HL-60 (cell line): ENCODE results near the gene CCDC40.

ENCODE experiments used
- DNase-seq, 2 experiments: peaks; one replicate each; pipeline ENCODE4 v3.0.0-alpha.2; 2010 to 2020; ENCODE audit warnings: low read depth in 1 of 2, low spot score in 1 of 2
- H3K27ac ChIP-seq: fragments of 250-450 bp; sonication (Bioruptor Pico); replicated peaks from 2 replicates; pipeline ENCODE4 v1.5.1; 2020; ENCODE audit warnings: mild to moderate bottlenecking, moderate library complexity
- H3K27me3 ChIP-seq: fragments of 250-450 bp; sonication (Bioruptor Pico); 2 replicates; pipeline ENCODE4 v1.5.1; 2021; ENCODE audit warnings: mild to moderate bottlenecking, moderate library complexity; ENCODE audit not compliant: insufficient read depth, poor library complexity, severe bottlenecking
- H3K4me3 ChIP-seq: replicated peaks from 2 replicates; pipeline ENCODE4 v1.5.1; 2011; ENCODE audit warnings: mild to moderate bottlenecking, control low read depth, low read length; ENCODE audit not compliant: insufficient read depth
- CTCF ChIP-seq: IDR thresholded peaks from one replicate; pipeline ENCODE4 v1.5.1; 2011; ENCODE audit warnings: low read length, control low read depth, inconsistent platforms; ENCODE audit not compliant: insufficient read depth
- GABPA ChIP-seq: IDR thresholded peaks from 2 replicates; pipeline ENCODE4 v1.6.1; 2012; ENCODE audit warnings: low read depth
- POLR2AphosphoS5 ChIP-seq: IDR thresholded peaks from 2 replicates; pipeline ENCODE4 v1.6.1; 2012; ENCODE audit warnings: low read depth
- SPI1 ChIP-seq: IDR thresholded peaks from 2 replicates; pipeline ENCODE4 v1.6.1; 2012; ENCODE audit warnings: low read depth, mild to moderate bottlenecking, borderline replicate concordance
- TF ChIP-seq, protein P1 (sequence below): IDR thresholded peaks from 2 replicates; pipeline ENCODE4 v1.6.1; 2012; ENCODE audit warnings: low read depth; ENCODE audit not compliant: insufficient replicate concordance

Gene CCDC40

DNA sequence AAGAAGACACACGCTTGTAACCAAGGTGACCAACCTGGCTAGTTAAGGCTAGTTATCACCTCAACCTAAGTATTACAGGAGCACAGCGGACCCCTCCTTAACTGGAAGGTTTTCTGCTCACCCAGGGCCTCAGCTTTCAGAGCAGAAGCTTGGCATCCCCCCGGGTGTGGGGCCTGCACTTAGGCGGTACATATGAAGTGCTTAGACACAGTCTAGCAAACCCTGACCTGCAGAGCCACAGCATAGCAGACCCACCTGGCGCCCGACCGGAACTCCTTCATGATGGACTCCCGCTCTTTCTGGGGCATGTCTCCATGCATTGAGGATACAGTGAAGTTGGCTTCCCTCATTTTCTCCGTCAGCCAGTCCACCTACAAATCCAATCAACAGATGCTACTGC, 100.7 kb downstream of the CCDC40 start:
- no peak for DNase-seq
- Histone ChIP-seq H3K27me3 (no peaks in the 10 kb centered on the region), H3K27ac (no peak overlapping the region), H3K4me3 (no peak overlapping the region)
- TF ChIP-seq GABPA (no peak), CTCF (no peak), POLR2AphosphoS5 (no peak), SPI1 (no peak)
- TF ChIP-seq, protein P1, sequence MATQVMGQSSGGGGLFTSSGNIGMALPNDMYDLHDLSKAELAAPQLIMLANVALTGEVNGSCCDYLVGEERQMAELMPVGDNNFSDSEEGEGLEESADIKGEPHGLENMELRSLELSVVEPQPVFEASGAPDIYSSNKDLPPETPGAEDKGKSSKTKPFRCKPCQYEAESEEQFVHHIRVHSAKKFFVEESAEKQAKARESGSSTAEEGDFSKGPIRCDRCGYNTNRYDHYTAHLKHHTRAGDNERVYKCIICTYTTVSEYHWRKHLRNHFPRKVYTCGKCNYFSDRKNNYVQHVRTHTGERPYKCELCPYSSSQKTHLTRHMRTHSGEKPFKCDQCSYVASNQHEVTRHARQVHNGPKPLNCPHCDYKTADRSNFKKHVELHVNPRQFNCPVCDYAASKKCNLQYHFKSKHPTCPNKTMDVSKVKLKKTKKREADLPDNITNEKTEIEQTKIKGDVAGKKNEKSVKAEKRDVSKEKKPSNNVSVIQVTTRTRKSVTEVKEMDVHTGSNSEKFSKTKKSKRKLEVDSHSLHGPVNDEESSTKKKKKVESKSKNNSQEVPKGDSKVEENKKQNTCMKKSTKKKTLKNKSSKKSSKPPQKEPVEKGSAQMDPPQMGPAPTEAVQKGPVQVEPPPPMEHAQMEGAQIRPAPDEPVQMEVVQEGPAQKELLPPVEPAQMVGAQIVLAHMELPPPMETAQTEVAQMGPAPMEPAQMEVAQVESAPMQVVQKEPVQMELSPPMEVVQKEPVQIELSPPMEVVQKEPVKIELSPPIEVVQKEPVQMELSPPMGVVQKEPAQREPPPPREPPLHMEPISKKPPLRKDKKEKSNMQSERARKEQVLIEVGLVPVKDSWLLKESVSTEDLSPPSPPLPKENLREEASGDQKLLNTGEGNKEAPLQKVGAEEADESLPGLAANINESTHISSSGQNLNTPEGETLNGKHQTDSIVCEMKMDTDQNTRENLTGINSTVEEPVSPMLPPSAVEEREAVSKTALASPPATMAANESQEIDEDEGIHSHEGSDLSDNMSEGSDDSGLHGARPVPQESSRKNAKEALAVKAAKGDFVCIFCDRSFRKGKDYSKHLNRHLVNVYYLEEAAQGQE, result no peak

DNA sequence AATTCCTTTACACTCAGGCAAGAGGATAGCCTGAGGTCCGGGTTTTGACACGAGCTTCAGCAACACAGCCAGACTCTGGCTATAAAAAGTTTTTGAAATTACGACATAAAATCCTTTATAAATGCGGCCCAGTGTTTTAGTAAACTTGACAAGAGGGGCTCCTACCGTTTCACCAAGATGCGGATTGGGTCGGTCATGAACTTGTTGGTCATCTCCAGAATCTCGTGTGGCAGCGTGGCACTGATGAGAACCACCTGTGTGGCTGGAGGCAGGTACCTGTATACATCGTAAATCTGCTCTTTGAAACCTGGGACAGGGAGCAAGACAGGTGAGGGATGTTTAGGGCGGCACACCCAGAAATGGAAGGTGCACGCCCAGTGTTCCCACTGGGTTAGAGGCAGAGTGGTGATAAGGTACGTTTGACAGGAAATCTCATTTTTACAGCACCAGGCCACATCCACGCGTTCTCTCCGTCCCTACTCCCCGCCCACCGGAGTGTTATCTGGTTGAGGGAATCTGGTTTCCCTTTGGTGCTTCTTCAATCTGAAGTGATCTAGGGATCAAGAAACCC, 102.5 kb downstream of the CCDC40 start:
- no peaks in the 10 kb centered on the region for H3K27me3 ChIP-seq
- no peak overlapping the region for H3K27ac ChIP-seq
- no peak for DNase-seq
- TF ChIP-seq SPI1 (no peak), POLR2AphosphoS5 (no peak), GABPA (no peak), CTCF (no peak)
- TF ChIP-seq, protein P1, result no peak
- no peak overlapping the region for H3K4me3 ChIP-seq

DNA sequence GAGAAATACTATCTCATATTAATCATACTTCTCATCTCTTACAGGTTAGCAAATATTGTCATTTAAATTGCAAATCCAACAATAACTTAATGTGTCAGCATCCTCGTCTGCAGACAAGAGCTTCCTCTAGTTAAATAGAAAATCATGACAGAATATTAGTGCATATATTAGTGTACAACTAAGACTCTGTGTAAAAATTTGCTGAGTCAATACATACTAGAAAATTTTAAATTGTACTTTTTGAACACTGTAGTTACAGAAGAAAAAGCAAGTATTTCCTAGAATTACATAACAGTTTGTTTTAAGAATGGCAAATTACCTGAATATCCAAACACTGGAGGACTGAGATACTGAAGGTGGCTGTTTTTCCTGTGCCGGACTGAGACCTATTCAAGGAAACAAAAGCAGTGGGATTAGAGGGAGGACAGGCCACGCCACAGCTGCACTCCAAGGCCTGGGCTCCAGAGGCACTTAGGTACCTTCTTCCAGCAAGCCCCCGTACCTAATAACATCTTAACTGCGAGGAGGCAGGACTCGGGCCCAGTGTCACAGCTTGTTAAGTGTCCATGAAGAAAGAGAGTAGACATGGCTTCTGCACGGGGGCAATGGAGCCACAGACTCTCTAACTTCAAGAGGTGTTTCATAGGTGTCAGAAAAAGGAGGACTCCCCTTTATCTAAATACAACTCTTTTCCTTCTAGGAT, 105.2 kb downstream of the CCDC40 start:
- Histone ChIP-seq H3K27ac (no peak overlapping the region), H3K27me3 (no peaks in the 10 kb centered on the region), H3K4me3 (no peak overlapping the region)
- DNase-seq, result no peak
- TF ChIP-seq, protein P1, result no peak
- no peak for TF ChIP-seq SPI1
- TF ChIP-seq POLR2AphosphoS5, result no peak
